Measurements from ENCODE around the gene HLX. TPM values are rescaled to one million over a fixed set of nuclear protein-coding genes. Genes with fewer than 3 reads are reported as not detected.

Gene HLX, protein sequence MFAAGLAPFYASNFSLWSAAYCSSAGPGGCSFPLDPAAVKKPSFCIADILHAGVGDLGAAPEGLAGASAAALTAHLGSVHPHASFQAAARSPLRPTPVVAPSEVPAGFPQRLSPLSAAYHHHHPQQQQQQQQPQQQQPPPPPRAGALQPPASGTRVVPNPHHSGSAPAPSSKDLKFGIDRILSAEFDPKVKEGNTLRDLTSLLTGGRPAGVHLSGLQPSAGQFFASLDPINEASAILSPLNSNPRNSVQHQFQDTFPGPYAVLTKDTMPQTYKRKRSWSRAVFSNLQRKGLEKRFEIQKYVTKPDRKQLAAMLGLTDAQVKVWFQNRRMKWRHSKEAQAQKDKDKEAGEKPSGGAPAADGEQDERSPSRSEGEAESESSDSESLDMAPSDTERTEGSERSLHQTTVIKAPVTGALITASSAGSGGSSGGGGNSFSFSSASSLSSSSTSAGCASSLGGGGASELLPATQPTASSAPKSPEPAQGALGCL
- total RNA-seq: 0.07 TPM in 1 of 2 replicates, not detected in the other

DNA sequence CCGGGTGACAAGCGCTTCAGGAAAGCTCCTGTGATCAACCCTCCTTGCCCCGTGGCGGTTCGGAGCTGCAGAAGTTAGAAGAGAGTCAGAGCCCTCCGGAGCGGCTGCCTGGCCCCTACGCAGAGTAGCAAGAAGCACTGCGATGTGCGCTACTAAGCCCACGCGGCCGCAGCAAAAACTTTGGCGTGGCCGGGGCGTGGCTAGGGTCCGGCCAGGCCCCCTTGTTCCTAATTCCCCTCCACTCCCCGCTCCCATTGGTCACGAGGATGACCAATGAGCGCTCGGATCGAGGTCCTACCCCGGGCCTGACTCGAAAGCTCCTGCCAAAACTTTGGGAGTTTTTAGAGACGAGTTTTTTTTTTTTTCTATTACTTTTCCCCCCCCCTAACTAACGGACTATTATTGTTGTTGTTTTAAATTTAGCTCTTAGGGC, at the start of gene HLX:
TSS of gene HLX (plus strand) at position 368 of the 433 bp plus-strand sequence. CDS start 415 bp downstream, outside the sequence.

Other genes starting within 250 kb of the HLX start
- gene C1orf115, start 189.1 kb upstream of the HLX start, total RNA-seq: 1.4 and 4.6 TPM in 2 replicates
- 1.0 and 4.6 TPM in 2 replicates for gene MTARC2, start 131.1 kb upstream of the HLX start, total RNA-seq
- 3.4 and 5.7 TPM in 2 replicates for gene MTARC1, start 92.5 kb upstream of the HLX start, total RNA-seq

All from nasal cavity respiratory epithelium epithelial cell of viscerocranial mucosa (primary cell).